AG04450 (cell line): ENCODE measurements around the gene PITRM1. TPM values are rescaled to one million over a fixed set of nuclear protein-coding genes. Genes with fewer than 3 reads are reported as not detected.

Experiments
- CTCF ChIA-PET: fragments of 300-600, 350-600 bp; formaldehyde crosslinking; extraction: SDS; loops from one replicate; lab custom pipeline; 2022; ENCODE audit warnings: antibody characterized with exemption, inconsistent platforms; lab: Charles Lee
- POLR2A ChIA-PET: fragments of 350-600 bp; formaldehyde crosslinking; extraction: SDS; loops from one replicate; lab custom pipeline; 2021; ENCODE audit warnings: antibody characterized with exemption, inconsistent platforms; lab: Yijun Ruan, JAX
- DNase-seq: peaks from one replicate; pipeline ENCODE4 v3.0.0-alpha.2; 2011; ENCODE audit warnings: low read depth, low spot score
- H3K27ac ChIP-seq: one replicate; pipeline ENCODE4 v1.5.1; 2012; ENCODE audit warnings: low read depth, low read length, control low read depth
- H3K27me3 ChIP-seq: one replicate; pipeline ENCODE4 v1.6.0; 2012; ENCODE audit warnings: low read length; ENCODE audit not compliant: control insufficient read depth, insufficient read depth
- H3K4me3 ChIP-seq: 2 replicates; pipeline ENCODE4 v1.5.1; 2011; ENCODE audit warnings: mild to moderate bottlenecking, low read depth, low read length, control low read depth
- H3K9me3 ChIP-seq: 2 replicates; pipeline ENCODE4 v1.5.1; 2012; ENCODE audit warnings: low read length; ENCODE audit not compliant: control insufficient read depth, insufficient read depth
- polyA plus RNA-seq: library from polyadenylated mRNA; depleted of rRNA; stranded (reverse); fragments of >200 nt; gene quantifications from 2 replicates; pipeline ENCODE4 v1.2.3, GENCODE V29; 2011
- TF ChIP-seq, protein P1 (sequence below): IDR thresholded peaks from 2 replicates; pipeline ENCODE4 v1.5.1; 2011; ENCODE audit warnings: low read depth, low read length, control low read depth, inconsistent platforms

PITRM1 gene
- polyA plus RNA-seq, 1 experiment: 52.8 TPM

DNA sequence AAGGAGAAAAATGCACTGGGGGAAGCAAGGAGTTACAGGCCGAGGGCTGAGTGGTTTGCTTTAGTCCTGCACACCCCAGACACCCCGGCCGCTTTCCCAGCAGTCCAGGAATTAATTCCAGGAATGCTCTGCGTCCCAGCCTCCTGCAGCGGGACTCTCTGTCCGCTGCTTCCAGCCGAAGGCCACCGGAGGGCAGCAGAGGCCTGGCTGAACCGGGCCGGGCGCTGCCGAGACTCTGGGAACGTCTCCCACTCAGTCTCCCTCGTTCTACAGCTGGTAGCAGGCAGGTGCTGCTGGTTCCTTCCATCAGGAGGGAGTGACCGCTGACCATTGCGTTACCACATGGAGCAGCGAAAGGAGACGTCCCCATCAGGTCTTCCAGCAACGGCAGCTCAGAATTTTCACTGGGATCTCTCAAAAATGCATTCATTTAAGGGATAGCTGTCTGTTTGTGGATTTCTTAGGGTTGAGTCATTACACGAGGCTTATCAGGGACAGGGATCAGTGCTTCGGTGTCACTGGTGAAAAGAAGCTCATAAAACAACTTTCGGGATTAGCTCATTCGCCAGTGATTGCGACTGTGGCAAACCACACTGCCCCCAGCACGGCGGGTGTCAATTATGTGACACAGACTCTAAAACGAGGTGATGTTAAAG lies 24.9 kb upstream of the PITRM1 start:
- CTCF ChIA-PET: interaction anchor here (0.5 to 2.2 kb wide), 28 partner anchors 8 to 1617 kb away, joined by 3 to 8 read pairs (median 3); no protein-coding TSS in a partner anchor
- DNase-seq: peak; percentile 65
- TF ChIP-seq, protein P1, sequence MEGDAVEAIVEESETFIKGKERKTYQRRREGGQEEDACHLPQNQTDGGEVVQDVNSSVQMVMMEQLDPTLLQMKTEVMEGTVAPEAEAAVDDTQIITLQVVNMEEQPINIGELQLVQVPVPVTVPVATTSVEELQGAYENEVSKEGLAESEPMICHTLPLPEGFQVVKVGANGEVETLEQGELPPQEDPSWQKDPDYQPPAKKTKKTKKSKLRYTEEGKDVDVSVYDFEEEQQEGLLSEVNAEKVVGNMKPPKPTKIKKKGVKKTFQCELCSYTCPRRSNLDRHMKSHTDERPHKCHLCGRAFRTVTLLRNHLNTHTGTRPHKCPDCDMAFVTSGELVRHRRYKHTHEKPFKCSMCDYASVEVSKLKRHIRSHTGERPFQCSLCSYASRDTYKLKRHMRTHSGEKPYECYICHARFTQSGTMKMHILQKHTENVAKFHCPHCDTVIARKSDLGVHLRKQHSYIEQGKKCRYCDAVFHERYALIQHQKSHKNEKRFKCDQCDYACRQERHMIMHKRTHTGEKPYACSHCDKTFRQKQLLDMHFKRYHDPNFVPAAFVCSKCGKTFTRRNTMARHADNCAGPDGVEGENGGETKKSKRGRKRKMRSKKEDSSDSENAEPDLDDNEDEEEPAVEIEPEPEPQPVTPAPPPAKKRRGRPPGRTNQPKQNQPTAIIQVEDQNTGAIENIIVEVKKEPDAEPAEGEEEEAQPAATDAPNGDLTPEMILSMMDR: peak; percentile 97
- no peaks in the 10 kb centered on the region for H3K27me3 ChIP-seq
- POLR2A ChIA-PET: interaction anchor here (0.6 to 1.3 kb wide), 7 partner anchors 25 to 1057 kb away, joined by 3 to 13 read pairs (median 3); partner anchors contain the start of genes KLF6 and PITRM1
- H3K9me3 ChIP-seq: no peaks in the 10 kb centered on the region
- H3K27ac ChIP-seq: no peak overlapping the region
- peak overlapping the region; percentile 53 for H3K4me3 ChIP-seq

DNA sequence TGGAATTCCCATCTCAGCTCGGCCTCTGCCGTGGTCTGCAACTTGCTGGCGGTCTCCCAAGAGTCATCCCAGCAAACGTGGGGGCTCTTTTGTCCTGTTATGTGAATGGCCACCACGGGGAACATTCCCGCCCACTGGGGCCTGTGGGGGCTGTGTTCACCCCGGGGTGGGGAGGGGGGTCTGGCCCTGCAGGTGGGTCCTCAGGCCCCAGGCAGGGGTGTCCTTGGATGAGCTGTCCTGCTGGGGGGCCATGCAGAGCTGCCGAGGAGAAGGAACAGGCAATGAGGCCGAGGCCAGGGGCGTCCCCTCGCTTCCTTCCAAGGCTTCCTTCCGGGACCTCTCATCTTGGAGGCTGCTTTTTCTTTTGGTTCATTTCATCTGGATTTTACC lies 24.4 kb upstream of the PITRM1 start:
- ChIA-PET POLR2A (interaction anchor here (0.6 to 1.3 kb wide), 3 partner anchors 580 to 1058 kb away, joined by 3 to 13 read pairs (median 4); partner anchors contain the start of gene KLF6), CTCF (interaction anchor here (0.6 to 2.2 kb wide), 8 partner anchors 11 to 1618 kb away, joined by 3 to 8 read pairs (median 4); no protein-coding TSS in a partner anchor)
- TF ChIP-seq, protein P1: no peak
- Histone ChIP-seq H3K4me3 (no peak overlapping the region), H3K27ac (no peak overlapping the region), H3K27me3 (no peaks in the 10 kb centered on the region), H3K9me3 (no peaks in the 10 kb centered on the region)
- DNase-seq: no peak

DNA sequence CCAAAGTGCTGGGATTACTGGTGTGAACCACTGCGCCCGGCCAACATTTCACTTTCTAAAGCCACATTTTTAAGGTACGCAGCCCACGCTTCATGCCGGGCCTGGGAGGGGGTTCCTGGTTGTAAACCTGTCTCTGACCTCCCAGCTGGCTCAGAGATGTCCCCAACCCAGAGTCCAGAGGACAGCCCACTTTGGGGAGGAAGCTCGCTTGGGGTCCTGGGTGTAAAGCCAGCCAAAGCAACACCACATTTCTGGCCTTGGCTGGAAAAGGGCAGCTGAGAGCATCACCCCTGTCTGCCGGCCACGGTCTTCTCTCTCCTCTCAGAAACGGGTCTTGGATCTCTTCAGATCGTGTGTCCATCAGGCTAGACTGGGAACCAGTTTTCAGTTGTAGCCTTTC lies 23.9 kb upstream of the PITRM1 start:
- POLR2A ChIA-PET: no interaction called here
- no peak overlapping the region for H3K27ac ChIP-seq
- CTCF ChIA-PET: interaction anchor here (0.5 to 2.2 kb wide), 6 partner anchors 11 to 1630 kb away, joined by 3 to 8 read pairs (median 4); no protein-coding TSS in a partner anchor

DNA sequence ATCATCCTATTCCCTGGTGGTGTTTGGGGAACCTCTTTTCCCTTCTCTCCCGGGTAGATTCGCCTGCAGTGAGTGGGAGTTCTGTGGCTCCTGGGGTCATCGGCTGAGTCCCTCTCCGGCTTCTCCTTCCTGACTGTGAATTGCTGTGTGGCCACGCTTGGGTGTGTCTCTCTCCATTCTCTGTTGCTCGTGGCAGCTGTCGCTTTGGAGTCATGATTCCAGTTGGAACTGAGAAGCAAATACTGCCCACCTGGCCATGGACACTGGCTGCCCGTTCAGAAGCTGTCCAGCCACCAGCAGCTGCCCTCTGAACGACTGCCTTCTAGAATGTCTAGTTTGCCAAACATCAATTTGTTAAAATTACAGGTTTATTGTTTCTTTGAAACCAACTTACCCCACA lies 23.1 kb upstream of the PITRM1 start:
- H3K27me3 ChIP-seq: no peaks in the 10 kb centered on the region
- ChIA-PET CTCF (no interaction called here), POLR2A (no interaction called here)
- H3K27ac ChIP-seq: no peak overlapping the region
- TF ChIP-seq, protein P1: no peak
- H3K4me3 ChIP-seq: no peak overlapping the region
- no peak for DNase-seq
- H3K9me3 ChIP-seq: no peaks in the 10 kb centered on the region

More for the DNA sequence above, 23.9 kb upstream of the PITRM1 start:
- TF ChIP-seq, protein P1: no peak
- no peak for DNase-seq
- H3K27me3 ChIP-seq: no peaks in the 10 kb centered on the region
- H3K4me3 ChIP-seq: no peak overlapping the region
- no peaks in the 10 kb centered on the region for H3K9me3 ChIP-seq

DNA sequence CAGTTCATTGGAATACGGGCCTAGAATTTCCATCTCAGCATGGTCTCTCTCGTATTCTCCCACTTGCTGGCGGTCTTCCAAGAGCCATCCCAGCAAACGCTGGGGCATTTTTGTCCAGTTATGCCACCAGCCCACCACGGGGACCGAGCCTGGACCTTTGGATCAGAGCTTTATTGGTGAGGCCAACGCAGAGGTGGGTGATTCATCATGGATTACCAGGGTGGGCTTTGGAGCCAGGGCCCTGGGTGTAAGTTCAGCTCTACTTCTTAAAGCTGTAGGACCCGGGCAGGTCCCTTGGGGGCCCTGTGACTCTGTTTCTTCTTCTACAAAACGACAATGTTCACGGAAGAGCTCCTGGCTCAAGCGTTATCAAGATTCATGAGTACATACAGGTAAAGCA lies 22.7 kb upstream of the PITRM1 start:
- ChIA-PET POLR2A (no interaction called here), CTCF (interaction anchor here (0.6 to 1.1 kb wide), 2 partner anchors 1257 to 1572 kb away, joined by 3 to 4 read pairs; no protein-coding TSS in a partner anchor)
- TF ChIP-seq, protein P1: no peak
- DNase-seq: no peak
- H3K9me3 ChIP-seq: no peaks in the 10 kb centered on the region
- H3K4me3 ChIP-seq: no peak overlapping the region
- H3K27ac ChIP-seq: no peak overlapping the region
- no peaks in the 10 kb centered on the region for H3K27me3 ChIP-seq
